Gastrocnemius medialis (tissue), 4 donors: ENCODE results near the gene CELA1. TPM values are rescaled to one million over a fixed set of nuclear protein-coding genes. Genes with fewer than 3 reads are reported as not detected.
A peak's percentile ranks its signal among the peaks of the same experiment; 100 is the strongest.

Experiments
- ATAC-seq, 2 donors: fragments of 150-250 bp; one replicate each; pipeline ENCODE4 v1.9.1; 2016
- DNase-seq, 2 donors: peaks; one replicate each; pipeline ENCODE4 v3.0.0-alpha.2; 2019
- H3K27ac ChIP-seq, 4 donors: fragments of 200-600 bp; sonication (generic); 1 replicate in 1 of 4; 2 replicates in 3 of 4; pipeline ENCODE4 v1.5.1; 2016 to 2018; ENCODE audit warnings: mild to moderate bottlenecking in 2 of 4, moderate library complexity in 1 of 4
- H3K27me3 ChIP-seq, 3 donors: fragments of 200-600 bp; sonication (generic) in 2 of 3; 1 replicate in 1 of 3; 2 replicates in 2 of 3; pipeline versions ENCODE4 v1.5.1 to v1.6.0; 2016 to 2019; ENCODE audit warnings: mild to moderate bottlenecking in 1 of 3, moderate library complexity in 1 of 3
- H3K36me3 ChIP-seq, 2 donors: fragments of 200-600 bp; sonication (generic) in 1 of 2; one replicate each; pipeline ENCODE4 v1.5.1; 2017 to 2018
- H3K4me1 ChIP-seq, 2 donors: fragments of 200-600 bp; sonication (generic) in 1 of 2; one replicate each; pipeline ENCODE4 v1.5.1; 2016 to 2017; ENCODE audit warnings: mild to moderate bottlenecking in 2 of 2
- H3K4me3 ChIP-seq, 4 donors: fragments of 200-600 bp; sonication (generic) in 3 of 4; 1 replicate in 1 of 4; 2 replicates in 3 of 4; pipeline ENCODE4 v1.5.1; 2016 to 2019; ENCODE audit warnings: mild to moderate bottlenecking in 2 of 4
- H3K9me3 ChIP-seq, 3 donors: fragments of 200-600 bp; sonication (generic) in 2 of 3; 1 replicate in 1 of 3; 2 replicates in 2 of 3; pipeline ENCODE4 v1.5.1; 2016 to 2019
- POLR2A ChIP-seq, 2 donors: fragments of 450-650 bp; IDR thresholded peaks; one replicate each; pipeline ENCODE4 v1.6.1; 2017; ENCODE audit warnings: antibody characterized with exemption in 2 of 2, mild to moderate bottlenecking in 2 of 2, moderate library complexity in 2 of 2
- in situ Hi-C, 4 donors: fragments of 200-750 bp; cut with MboI; loops; one replicate each; pipeline versions ENCODE4 v1.15.0 to v1.8.0; 2017; ENCODE audit warnings: low sequenced_read_pairs in 4 of 4
- intact Hi-C: fragments of 100-400 bp; cut with DNase I; formaldehyde crosslinking; loops from one replicate; pipeline ENCODE4 v1.15.1; 2023; ENCODE audit warnings: low total_unique reads
- total RNA-seq, 4 donors: library from RNA; depleted of rRNA; stranded (reverse); fragments of >200 nt; gene quantifications; one replicate each; pipeline versions ENCODE4 v1.1.0 to v1.2.3, GENCODE V29; 2016
- TF ChIP-seq, protein P1 (sequence below), 5 experiments: fragments of 450-650 bp in 3 of 5; fragments of 200-600 bp in 2 of 5; sonication (generic) in 2 of 5; IDR thresholded peaks in 4 of 5; conservative IDR thresholded peaks in 1 of 5; 1 replicate in 4 of 5; 2 replicates in 1 of 5; pipeline ENCODE4 v1.5.1; 2016 to 2019; ENCODE audit warnings: antibody characterized with exemption in 5 of 5, mild to moderate bottlenecking in 3 of 5, moderate library complexity in 3 of 5

CELA1 gene
- not detected for total RNA-seq

GRCh38 chr12:51346581-51346980 lies at the start of gene CELA1:
TSS of gene CELA1 (minus strand) at chr12:51346679. CDS start at chr12:51346638, 41 bp downstream.
- intact Hi-C loops: no loop called here
- Histone ChIP-seq H3K4me3 (no peak within 1 kb of the TSS), H3K27me3 (no peaks in the 10 kb centered on the region), H3K9me3 (no peaks in the 10 kb centered on the region), H3K36me3 (no peaks in the 10 kb centered on the region), H3K4me1 (no peaks in the 10 kb centered on the region), H3K27ac (no peak within 1 kb of the TSS)
- no peak for ATAC-seq
- no peak for TF ChIP-seq POLR2A (IDR thresholded peaks at IDR 0.05)
- TF ChIP-seq, protein P1, sequence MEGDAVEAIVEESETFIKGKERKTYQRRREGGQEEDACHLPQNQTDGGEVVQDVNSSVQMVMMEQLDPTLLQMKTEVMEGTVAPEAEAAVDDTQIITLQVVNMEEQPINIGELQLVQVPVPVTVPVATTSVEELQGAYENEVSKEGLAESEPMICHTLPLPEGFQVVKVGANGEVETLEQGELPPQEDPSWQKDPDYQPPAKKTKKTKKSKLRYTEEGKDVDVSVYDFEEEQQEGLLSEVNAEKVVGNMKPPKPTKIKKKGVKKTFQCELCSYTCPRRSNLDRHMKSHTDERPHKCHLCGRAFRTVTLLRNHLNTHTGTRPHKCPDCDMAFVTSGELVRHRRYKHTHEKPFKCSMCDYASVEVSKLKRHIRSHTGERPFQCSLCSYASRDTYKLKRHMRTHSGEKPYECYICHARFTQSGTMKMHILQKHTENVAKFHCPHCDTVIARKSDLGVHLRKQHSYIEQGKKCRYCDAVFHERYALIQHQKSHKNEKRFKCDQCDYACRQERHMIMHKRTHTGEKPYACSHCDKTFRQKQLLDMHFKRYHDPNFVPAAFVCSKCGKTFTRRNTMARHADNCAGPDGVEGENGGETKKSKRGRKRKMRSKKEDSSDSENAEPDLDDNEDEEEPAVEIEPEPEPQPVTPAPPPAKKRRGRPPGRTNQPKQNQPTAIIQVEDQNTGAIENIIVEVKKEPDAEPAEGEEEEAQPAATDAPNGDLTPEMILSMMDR (IDR thresholded peaks at IDR 0.05 in 4 of 5, conservative IDR thresholded peaks at IDR 0.05 in 1 of 5): no peak
- no peak for DNase-seq
- in situ Hi-C loops: loop anchor here (10.0 to 25.0 kb wide), 4 partner anchors 82 to 534 kb away; partner anchors contain the start of genes LETMD1 (in 2 of the 4) and TMPRSS12 (in 1 of the 4)

GRCh38 chr12:51395283-51396230 lies 49.1 kb upstream of the CELA1 start:
- in situ Hi-C loops (no loop called here), intact Hi-C loops (no loop called here)
- DNase-seq (no peak), ATAC-seq (no peak)
- TF ChIP-seq, protein P1 (IDR thresholded peaks at IDR 0.05 in 4 of 5, conservative IDR thresholded peaks at IDR 0.05 in 1 of 5): no peak
- no peak for TF ChIP-seq POLR2A (IDR thresholded peaks at IDR 0.05)
- peaks cover 14 to 26% (median 19%) of the 10 kb centered on the region in 3 donors for H3K27me3 ChIP-seq
- no peak overlapping the region for H3K27ac ChIP-seq
- no peaks in the 10 kb centered on the region for H3K9me3 ChIP-seq
- no peaks in the 10 kb centered on the region for H3K36me3 ChIP-seq
- peaks cover 3 to 4% of the 10 kb centered on the region in 2 donors for H3K4me1 ChIP-seq
- no peak overlapping the region for H3K4me3 ChIP-seq

GRCh38 chr12:51393676-51394545 lies 47.4 kb upstream of the CELA1 start:
- Histone ChIP-seq H3K9me3 (no peaks in the 10 kb centered on the region), H3K27ac (peak overlapping the region in 2 of 4 donors; percentile 3 to 21), H3K27me3 (peaks cover 14 to 26% (median 20%) of the 10 kb centered on the region in 3 donors), H3K36me3 (no peaks in the 10 kb centered on the region), H3K4me3 (no peak overlapping the region), H3K4me1 (peaks cover 3 to 4% of the 10 kb centered on the region in 2 donors)
- ATAC-seq (no peak), DNase-seq (no peak)
- in situ Hi-C loops (no loop called here), intact Hi-C loops (no loop called here)
- TF ChIP-seq, protein P1 (IDR thresholded peaks at IDR 0.05 in 4 of 5, conservative IDR thresholded peaks at IDR 0.05 in 1 of 5): no peak
- peak; percentile 16 to 19 for TF ChIP-seq POLR2A (IDR thresholded peaks at IDR 0.05)

GRCh38 chr12:51392556-51393237 lies 46.2 kb upstream of the CELA1 start:
- in situ Hi-C loops: no loop called here
- intact Hi-C loops: no loop called here
- peaks cover 3 to 4% of the 10 kb centered on the region in 2 donors for H3K4me1 ChIP-seq
- H3K9me3 ChIP-seq: no peaks in the 10 kb centered on the region
- no peak for DNase-seq
- peak overlapping the region in 3 of 4 donors; percentile 13 to 73 (median 55) for H3K4me3 ChIP-seq
- H3K36me3 ChIP-seq: no peaks in the 10 kb centered on the region
- no peak overlapping the region for H3K27ac ChIP-seq
- H3K27me3 ChIP-seq: peaks cover 14 to 26% (median 20%) of the 10 kb centered on the region in 3 donors
- no peak for TF ChIP-seq POLR2A (IDR thresholded peaks at IDR 0.05)
- TF ChIP-seq, protein P1 (IDR thresholded peaks at IDR 0.05 in 4 of 5, conservative IDR thresholded peaks at IDR 0.05 in 1 of 5): no peak
- ATAC-seq: no peak
